Large intestine (tissue), 1 donor: ENCODE measurements around the gene SLC16A12. TPM values are rescaled to one million over a fixed set of nuclear protein-coding genes. Genes with fewer than 3 reads are reported as not detected.

Experiments
- polyA plus RNA-seq: library from polyadenylated mRNA; unstranded; fragments of 120-200 nt; gene quantifications from one replicate; pipeline ENCODE4 v1.2.1, GENCODE V29; 2013

The SLC16A12 gene
- polyA plus RNA-seq, 1 donor = 1.1 TPM

Other genes starting within 250 kb of the SLC16A12 start
- gene IFIT2, start 233.5 kb downstream of the SLC16A12 start, polyA plus RNA-seq = 3.7 TPM
- gene IFIT3, start 207.6 kb downstream of the SLC16A12 start, polyA plus RNA-seq = 24.0 TPM
- gene IFIT1B, start 157.5 kb downstream of the SLC16A12 start, polyA plus RNA-seq = 0.34 TPM
- 7.9 TPM for gene IFIT1, start 143.0 kb downstream of the SLC16A12 start, polyA plus RNA-seq
- gene IFIT5, start 121.0 kb downstream of the SLC16A12 start, polyA plus RNA-seq = 13.3 TPM
- 34.2 TPM for gene PANK1, start 109.6 kb upstream of the SLC16A12 start, polyA plus RNA-seq
- 8.2 TPM for gene KIF20B, start 166.0 kb upstream of the SLC16A12 start, polyA plus RNA-seq